Vagina (tissue), 2 donors: ENCODE data around the gene MRGPRF. TPM values are rescaled to one million over a fixed set of nuclear protein-coding genes. Genes with fewer than 3 reads are reported as not detected.

Experiments
- DNase-seq, 2 donors: peaks; one replicate each; pipeline ENCODE4 v3.0.0-alpha.2; 2017; ENCODE audit errors: extremely low spot score in 2 of 2
- H3K27ac ChIP-seq: fragments of 200-600 bp; sonication (generic); one replicate; pipeline ENCODE4 v1.5.1; 2019
- H3K27me3 ChIP-seq: fragments of 200-600 bp; sonication (generic); one replicate; pipeline ENCODE4 v1.5.1; 2019
- H3K36me3 ChIP-seq, 2 donors: fragments of 200-600 bp; sonication (generic); one replicate each; pipeline ENCODE4 v1.5.1; 2017 to 2019
- H3K4me1 ChIP-seq: fragments of 200-600 bp; sonication (generic); one replicate; pipeline ENCODE4 v1.5.1; 2019
- H3K4me3 ChIP-seq, 2 donors: fragments of 200-600 bp; sonication (generic); 1 replicate in 1 of 2; 2 replicates in 1 of 2; pipeline ENCODE4 v1.5.1; 2016 to 2019
- H3K9me3 ChIP-seq: fragments of 200-600 bp; sonication (generic); one replicate; pipeline ENCODE4 v1.5.1; 2019
- CTCF ChIP-seq, 3 experiments: fragments of 450-650 bp in 2 of 3; fragments of 200-600 bp in 1 of 3; sonication (generic) in 1 of 3; IDR thresholded peaks; one replicate each; pipeline ENCODE4 v1.5.1; 2017 to 2019; ENCODE audit warnings: antibody characterized with exemption in 3 of 3, mild to moderate bottlenecking in 2 of 3, moderate library complexity in 2 of 3
- POLR2A ChIP-seq, 2 donors: fragments of 450-650 bp; IDR thresholded peaks; one replicate each; pipeline ENCODE4 v1.6.1; 2017; ENCODE audit warnings: antibody characterized with exemption in 2 of 2, mild to moderate bottlenecking in 2 of 2, moderate library complexity in 2 of 2
- POLR2AphosphoS5 ChIP-seq, 2 donors: sonication (generic); formaldehyde crosslinking; IDR thresholded peaks; one replicate each; pipeline ENCODE4 v1.9.0; 2017; ENCODE audit warnings: antibody characterized with exemption in 2 of 2, mild to moderate bottlenecking in 2 of 2, low read depth in 1 of 2; ENCODE audit not compliant: insufficient read depth in 1 of 2
- intact Hi-C: fragments of 100-400 bp; cut with DNase I; formaldehyde crosslinking; loops from one replicate; pipeline ENCODE4 v1.15.1; 2023
- total RNA-seq: library from RNA; depleted of rRNA; stranded (reverse); fragments of >200 nt; gene quantifications from one replicate; pipeline ENCODE4 v1.2.3, GENCODE V29; 2016

MRGPRF gene
- total RNA-seq, 1 donor from 2014 or later = 84.5 TPM

DNA sequence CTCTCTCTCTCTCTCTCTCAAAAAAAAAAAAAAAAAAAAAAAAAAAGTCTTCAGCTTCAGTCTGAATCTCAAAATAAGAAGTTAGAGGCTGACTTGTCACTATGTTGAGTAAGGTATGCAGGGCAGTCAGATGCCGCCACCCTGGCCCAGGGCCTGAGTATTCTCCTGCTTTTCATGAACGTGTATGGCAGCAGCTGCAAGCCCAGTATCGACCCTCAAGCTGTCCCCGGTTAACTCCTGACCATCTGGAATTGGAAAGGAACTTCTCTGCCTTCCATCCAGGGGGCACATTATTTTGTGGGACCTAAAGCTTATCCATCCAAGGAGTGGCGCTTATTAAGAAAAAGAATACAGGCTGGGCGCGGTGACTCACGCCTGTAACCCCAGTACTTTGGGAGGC, 43.7 kb downstream of the MRGPRF start:
- no peaks in the 10 kb centered on the region for H3K27me3 ChIP-seq
- no peak overlapping the region for H3K27ac ChIP-seq
- no peak overlapping the region for H3K4me3 ChIP-seq
- no peaks in the 10 kb centered on the region for H3K36me3 ChIP-seq
- no peak for DNase-seq
- H3K9me3 ChIP-seq = no peaks in the 10 kb centered on the region
- H3K4me1 ChIP-seq = no peaks in the 10 kb centered on the region
- TF ChIP-seq CTCF (IDR thresholded peaks at IDR 0.05) (no peak), POLR2AphosphoS5 (IDR thresholded peaks at IDR 0.05; ENCODE audit: insufficient read depth in 1 of 2, low read depth in 1 of 2) (no peak), POLR2A (IDR thresholded peaks at IDR 0.05) (no peak)
- intact Hi-C loops = no loop called here

DNA sequence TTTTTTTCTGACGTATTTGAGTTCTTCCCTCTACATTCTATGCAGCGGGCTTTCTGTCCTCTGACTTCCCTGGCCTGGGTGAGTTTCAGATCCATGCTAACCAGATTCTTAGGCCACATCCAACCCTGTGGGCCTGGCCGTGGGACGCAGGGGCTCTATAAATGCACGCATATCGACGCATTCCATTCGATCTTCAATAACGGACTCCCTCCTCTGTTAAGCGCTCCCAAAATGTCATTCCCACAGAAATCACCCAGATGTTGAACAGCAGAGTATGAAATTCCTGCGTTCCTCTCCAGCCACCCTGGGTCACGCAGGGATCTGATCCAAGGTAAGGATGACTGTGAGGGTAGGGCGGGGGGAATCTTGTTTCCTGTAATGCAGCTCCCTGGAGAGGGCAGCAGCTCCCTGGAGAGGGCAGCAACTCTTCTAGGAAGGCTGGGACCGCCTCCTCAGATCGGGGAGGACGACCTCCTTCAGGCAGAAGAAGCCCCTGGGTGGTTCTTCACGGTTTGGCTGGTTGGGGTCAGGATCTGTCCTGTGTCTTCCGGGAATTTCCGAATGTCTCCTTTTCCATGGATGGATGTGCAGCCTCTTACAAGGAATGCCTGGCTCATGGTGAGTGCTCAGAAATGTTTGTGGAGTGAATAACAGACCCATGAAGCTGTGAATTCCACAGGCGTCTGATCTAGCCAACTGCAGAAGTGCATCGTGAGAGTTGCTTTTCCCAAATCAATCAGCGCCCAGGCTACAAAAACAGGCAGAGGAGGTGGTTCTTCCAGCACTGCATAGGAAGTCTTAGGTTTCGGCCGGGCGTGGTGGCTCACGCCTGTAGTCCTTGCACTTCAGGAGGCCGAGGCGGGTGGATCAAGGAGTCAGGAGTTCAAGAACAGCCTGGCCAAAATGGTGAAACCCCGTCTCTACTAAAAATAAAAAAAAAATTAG, 44.5 kb downstream of the MRGPRF start:
- Histone ChIP-seq H3K9me3 (no peaks in the 10 kb centered on the region), H3K27me3 (no peaks in the 10 kb centered on the region), H3K36me3 (no peaks in the 10 kb centered on the region), H3K27ac (no peak overlapping the region), H3K4me3 (no peak overlapping the region), H3K4me1 (no peaks in the 10 kb centered on the region)
- intact Hi-C loops = no loop called here
- TF ChIP-seq POLR2A (IDR thresholded peaks at IDR 0.05) = no peak
- no peak for TF ChIP-seq CTCF (IDR thresholded peaks at IDR 0.05)
- TF ChIP-seq POLR2AphosphoS5 (IDR thresholded peaks at IDR 0.05; ENCODE audit: insufficient read depth in 1 of 2, low read depth in 1 of 2) = no peak
- no peak for DNase-seq

DNA sequence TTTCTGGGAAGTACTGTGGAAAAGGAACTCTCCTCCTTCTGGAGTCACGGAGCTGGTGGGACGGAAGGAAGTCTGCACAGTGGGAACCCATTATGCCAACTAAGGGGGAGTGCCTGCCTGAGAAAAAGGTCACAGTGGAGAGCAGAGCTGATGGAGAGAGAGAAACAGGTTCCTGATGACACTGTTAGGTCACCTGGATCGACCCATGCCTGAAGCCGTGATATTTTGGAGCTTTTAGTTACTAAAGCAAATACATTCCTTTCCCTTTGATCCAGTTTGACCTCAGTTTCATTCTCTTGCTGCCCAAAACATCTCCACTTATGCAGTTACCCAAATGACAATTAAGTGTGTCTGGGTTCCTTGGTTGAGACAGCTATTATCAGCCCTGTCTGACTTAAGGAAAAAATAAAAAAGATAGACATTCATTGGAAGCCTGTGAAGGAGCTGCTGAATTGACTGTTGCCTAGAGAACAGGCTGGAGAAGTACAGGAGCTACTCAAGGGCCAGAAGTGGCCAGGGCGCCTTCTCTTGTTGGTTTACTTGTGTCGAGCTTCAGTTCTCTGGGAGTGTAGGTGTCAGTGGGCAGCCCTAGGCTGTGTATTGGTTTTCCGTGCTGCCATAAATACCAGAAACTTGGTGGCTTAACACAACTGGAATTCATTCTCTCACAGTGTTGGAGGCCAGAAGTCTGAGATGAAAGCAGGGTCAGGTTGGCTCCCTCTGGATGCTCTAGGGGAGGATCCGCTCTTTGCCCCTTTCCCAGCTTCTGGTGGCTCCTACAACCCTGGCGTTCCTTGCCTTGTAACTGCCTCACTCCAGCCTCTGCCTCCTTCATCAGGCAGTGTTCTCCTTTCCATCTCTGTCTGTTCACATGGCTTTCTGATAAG, 45.9 kb downstream of the MRGPRF start:
- H3K4me3 ChIP-seq = no peak overlapping the region
- no peak for TF ChIP-seq POLR2A (IDR thresholded peaks at IDR 0.05)
- no peak for TF ChIP-seq CTCF (IDR thresholded peaks at IDR 0.05)
- no peak for TF ChIP-seq POLR2AphosphoS5 (IDR thresholded peaks at IDR 0.05; ENCODE audit: insufficient read depth in 1 of 2, low read depth in 1 of 2)
- H3K27ac ChIP-seq = no peak overlapping the region
- no peaks in the 10 kb centered on the region for H3K4me1 ChIP-seq
- no peaks in the 10 kb centered on the region for H3K9me3 ChIP-seq
- H3K27me3 ChIP-seq = no peaks in the 10 kb centered on the region
- intact Hi-C loops = no loop called here
- no peaks in the 10 kb centered on the region for H3K36me3 ChIP-seq
- DNase-seq = no peak

- H3K27ac ChIP-seq = no peak overlapping the region
- DNase-seq = no peak
Observed at GRCh38 chr11:68965901-68966853, 46.9 kb downstream of the MRGPRF start.

More at GRCh38 chr11:68965901-68966853, 46.9 kb downstream of the MRGPRF start:
- intact Hi-C loops = no loop called here
- TF ChIP-seq POLR2AphosphoS5 (IDR thresholded peaks at IDR 0.05; ENCODE audit: insufficient read depth in 1 of 2, low read depth in 1 of 2) (no peak), POLR2A (IDR thresholded peaks at IDR 0.05) (no peak), CTCF (IDR thresholded peaks at IDR 0.05) (no peak)
- no peaks in the 10 kb centered on the region for H3K27me3 ChIP-seq
- no peaks in the 10 kb centered on the region for H3K4me1 ChIP-seq
- no peak overlapping the region for H3K4me3 ChIP-seq
- no peaks in the 10 kb centered on the region for H3K9me3 ChIP-seq
- H3K36me3 ChIP-seq = no peaks in the 10 kb centered on the region
